GM21390 (cell line): ENCODE results near the gene HDGF.

Source experiments
- ATAC-seq: cut with Tn5 transposase; IDR thresholded peaks from one replicate; pipeline ENCODE4 v1.9.1; 2021; ENCODE audit not compliant: unreplicated experiment

The HDGF gene

GRCh38 chr1:156751451-156751756 is at the start of gene HDGF:
Gene HDGF, minus strand, starts transcription at chr1:156751675. Its CDS starts 246 bp downstream, at chr1:156751429.
- ATAC-seq = no peak

GRCh38 chr1:156797212-156797871 is 45.9 kb upstream of the HDGF start:
- no peak for ATAC-seq

- ATAC-seq = no peak
Measured at GRCh38 chr1:156796340-156797097, 45.0 kb upstream of the HDGF start.

GRCh38 chr1:156795787-156796186 is 44.3 kb upstream of the HDGF start:
- ATAC-seq = no peak

- no peak for ATAC-seq
Measured at GRCh38 chr1:156795374-156795733, 43.9 kb upstream of the HDGF start.

- no peak for ATAC-seq
Measured at GRCh38 chr1:156794506-156795373, 43.3 kb upstream of the HDGF start.

GRCh38 chr1:156789621-156790318 is 38.3 kb upstream of the HDGF start:
- ATAC-seq = no peak

- ATAC-seq = no peak
Measured at GRCh38 chr1:156788136-156788535, 36.7 kb upstream of the HDGF start.

- ATAC-seq = no peak
Measured at GRCh38 chr1:156786640-156787039, 35.2 kb upstream of the HDGF start.

- no peak for ATAC-seq
Measured at GRCh38 chr1:156785458-156785857, 34.0 kb upstream of the HDGF start.

GRCh38 chr1:156781585-156782186 is 30.2 kb upstream of the HDGF start:
- ATAC-seq = no peak

- no peak for ATAC-seq
Measured at GRCh38 chr1:156777573-156777972, 26.1 kb upstream of the HDGF start.

- no peak for ATAC-seq
Measured at GRCh38 chr1:156776942-156777341, 25.5 kb upstream of the HDGF start.

- ATAC-seq = no peak
Measured at GRCh38 chr1:156775799-156776198, 24.3 kb upstream of the HDGF start.

- ATAC-seq = no peak
Measured at GRCh38 chr1:156773607-156774006, 22.1 kb upstream of the HDGF start.

- ATAC-seq = no peak
Measured at GRCh38 chr1:156772728-156773497, 21.4 kb upstream of the HDGF start.

GRCh38 chr1:156772222-156772621 is 20.7 kb upstream of the HDGF start:
- ATAC-seq = no peak

- no peak for ATAC-seq
Measured at GRCh38 chr1:156768610-156769295, 17.3 kb upstream of the HDGF start.

GRCh38 chr1:156767879-156768604 is 16.6 kb upstream of the HDGF start:
- ATAC-seq = no peak
